Activated naive CD8-positive, alpha-beta T cell (primary cell): ENCODE measurements around the gene TMEM250.
A peak's percentile ranks its signal among the peaks of the same experiment; 100 is the strongest.

Experiments used
- H3K27ac Mint-ChIP-seq: one replicate; pipeline ENCODE4 v1.8.0; 2021; ENCODE audit warnings: mixed read lengths
- H3K27me3 Mint-ChIP-seq: one replicate; pipeline ENCODE4 v1.8.0; 2021; ENCODE audit warnings: mixed read lengths
- H3K36me3 Mint-ChIP-seq: one replicate; pipeline ENCODE4 v1.8.0; 2021; ENCODE audit warnings: mixed read lengths
- H3K4me1 Mint-ChIP-seq: one replicate; pipeline ENCODE4 v1.8.0; 2021; ENCODE audit warnings: low read depth, mixed read lengths
- H3K4me3 Mint-ChIP-seq: one replicate; pipeline ENCODE4 v1.8.0; 2021; ENCODE audit warnings: mild to moderate bottlenecking, mixed read lengths
- H3K9me3 Mint-ChIP-seq: one replicate; pipeline ENCODE4 v1.8.0; 2021; ENCODE audit warnings: low read depth, mixed read lengths

Gene TMEM250

DNA sequence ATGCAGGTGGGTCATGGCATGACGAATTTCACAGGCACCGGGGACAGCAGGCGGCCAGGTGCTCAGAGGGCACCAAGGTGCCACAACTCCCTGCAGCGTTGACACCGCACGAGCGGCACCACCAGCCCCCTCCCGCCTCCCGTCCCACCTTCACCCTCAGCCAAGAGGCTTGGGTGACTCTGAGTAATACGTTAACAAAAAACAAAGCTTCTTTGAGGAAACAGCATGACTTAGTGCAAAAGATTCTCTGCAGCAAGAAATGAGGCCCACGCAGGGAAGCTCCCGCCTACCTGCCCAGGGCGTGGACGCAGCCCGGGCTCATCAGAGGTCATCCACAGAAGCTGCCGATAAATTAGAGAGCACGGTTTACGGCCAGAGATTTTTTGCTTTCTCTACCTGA is 4.1 kb downstream of the TMEM250 start:
- H3K27ac Mint-ChIP-seq: peak overlapping the region; percentile 61
- no peak overlapping the region for H3K4me3 Mint-ChIP-seq
- H3K27me3 Mint-ChIP-seq: no peaks in the 10 kb centered on the region
- H3K9me3 Mint-ChIP-seq: no peaks in the 10 kb centered on the region
- H3K4me1 Mint-ChIP-seq: peaks cover 43% of the 10 kb centered on the region
- no peaks in the 10 kb centered on the region for H3K36me3 Mint-ChIP-seq

- Mint-ChIP-seq H3K4me1 (peaks cover 53% of the 10 kb centered on the region), H3K36me3 (no peaks in the 10 kb centered on the region), H3K4me3 (no peak overlapping the region), H3K9me3 (no peaks in the 10 kb centered on the region), H3K27ac (peak overlapping the region; percentile 96), H3K27me3 (no peaks in the 10 kb centered on the region)
Measured at GRCh38 chr9:136112541-136112940, 6.1 kb downstream of the TMEM250 start.

DNA sequence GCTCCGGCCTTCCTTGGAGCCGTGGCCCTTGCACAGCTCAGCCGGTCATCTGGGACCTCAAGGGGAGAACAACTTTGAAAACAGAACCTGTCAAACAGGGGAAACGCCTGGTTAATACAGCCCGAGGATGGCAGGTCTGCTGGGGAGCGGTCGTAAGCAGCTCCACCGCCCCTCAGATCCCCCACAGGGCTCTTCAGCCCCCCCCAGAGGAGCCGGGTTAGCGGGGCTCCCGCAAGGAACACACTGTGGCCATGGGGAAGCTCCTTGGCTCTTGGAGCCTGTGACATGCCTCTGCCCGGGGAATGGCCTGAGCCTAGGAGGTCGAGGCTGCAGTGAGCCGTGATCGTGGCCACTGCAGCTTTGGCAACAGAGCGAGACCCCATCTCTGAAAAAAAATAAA is 6.8 kb downstream of the TMEM250 start:
- peak overlapping the region; percentile 77 for H3K27ac Mint-ChIP-seq
- H3K4me3 Mint-ChIP-seq: no peak overlapping the region
- H3K9me3 Mint-ChIP-seq: no peaks in the 10 kb centered on the region
- peaks cover 59% of the 10 kb centered on the region for H3K4me1 Mint-ChIP-seq
- no peaks in the 10 kb centered on the region for H3K27me3 Mint-ChIP-seq
- H3K36me3 Mint-ChIP-seq: no peaks in the 10 kb centered on the region

GRCh38 chr9:136111190-136111589 is 7.5 kb downstream of the TMEM250 start:
- no peaks in the 10 kb centered on the region for H3K9me3 Mint-ChIP-seq
- no peaks in the 10 kb centered on the region for H3K36me3 Mint-ChIP-seq
- no peaks in the 10 kb centered on the region for H3K27me3 Mint-ChIP-seq
- H3K4me1 Mint-ChIP-seq: peaks cover 63% of the 10 kb centered on the region
- peak overlapping the region; percentile 10 for H3K4me3 Mint-ChIP-seq
- peak overlapping the region; percentile 66 for H3K27ac Mint-ChIP-seq

DNA sequence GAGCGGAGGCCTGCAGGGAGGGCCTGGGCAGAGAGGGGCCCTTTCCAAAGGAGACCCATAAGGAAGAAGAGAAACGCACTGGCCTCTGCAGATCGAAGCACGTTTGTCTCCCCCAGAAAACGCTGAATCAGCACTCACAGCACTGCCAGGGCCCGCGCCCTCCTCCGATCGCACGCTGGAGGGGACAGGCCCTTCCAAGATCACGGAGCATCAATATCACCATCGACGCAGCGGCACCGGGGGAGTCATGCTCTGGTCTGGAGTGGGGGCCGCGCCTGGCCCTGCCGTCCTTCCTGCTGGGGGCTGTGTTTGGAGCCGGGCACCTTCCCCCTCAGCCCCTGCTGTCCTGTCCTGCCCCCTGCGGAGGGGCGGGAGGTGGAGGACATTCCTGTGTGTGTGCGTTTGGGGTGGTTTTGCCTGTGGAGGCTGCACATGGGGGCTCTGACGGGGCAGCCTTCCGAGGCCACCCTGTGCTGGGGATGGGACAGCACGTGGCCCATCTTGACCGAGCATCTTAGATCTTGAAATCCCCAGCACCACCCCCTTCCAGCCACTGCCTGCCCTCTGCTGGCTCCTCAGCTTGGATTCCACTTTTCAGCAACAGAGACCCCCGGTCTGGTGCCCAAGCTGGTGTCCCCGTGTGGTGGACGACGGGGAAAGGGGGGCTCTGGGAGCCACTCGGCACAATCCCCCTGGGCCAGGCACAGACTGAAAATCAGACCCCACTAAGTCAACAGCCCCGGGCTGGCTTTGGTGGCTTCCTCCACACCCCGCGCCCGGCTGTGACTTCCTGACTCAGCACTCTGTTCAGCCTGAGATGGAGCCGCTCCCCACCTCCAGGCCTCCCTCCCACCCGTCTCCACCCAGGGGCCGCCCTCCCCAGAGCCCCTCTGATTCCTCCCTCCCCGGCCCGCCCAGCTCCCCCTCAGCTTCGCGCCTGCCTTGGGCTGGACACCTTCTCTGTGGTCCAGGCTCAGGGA is 8.3 kb downstream of the TMEM250 start:
- H3K9me3 Mint-ChIP-seq: no peaks in the 10 kb centered on the region
- H3K4me3 Mint-ChIP-seq: peak overlapping the region; percentile 80
- H3K4me1 Mint-ChIP-seq: peaks cover 69% of the 10 kb centered on the region
- H3K27ac Mint-ChIP-seq: peak overlapping the region; percentile 87
- no peaks in the 10 kb centered on the region for H3K27me3 Mint-ChIP-seq
- H3K36me3 Mint-ChIP-seq: no peaks in the 10 kb centered on the region

- Mint-ChIP-seq H3K27me3 (no peaks in the 10 kb centered on the region), H3K27ac (peak overlapping the region; percentile 87), H3K36me3 (no peaks in the 10 kb centered on the region), H3K4me1 (peaks cover 64% of the 10 kb centered on the region), H3K4me3 (peak overlapping the region; percentile 80), H3K9me3 (no peaks in the 10 kb centered on the region)
Measured at GRCh38 chr9:136109351-136110081, 9.2 kb downstream of the TMEM250 start.

- Mint-ChIP-seq H3K36me3 (no peaks in the 10 kb centered on the region), H3K9me3 (no peaks in the 10 kb centered on the region), H3K4me1 (peaks cover 58% of the 10 kb centered on the region), H3K27ac (peak overlapping the region; percentile 6), H3K4me3 (peak overlapping the region; percentile 65), H3K27me3 (no peaks in the 10 kb centered on the region)
Measured at GRCh38 chr9:136108648-136109266, 9.9 kb downstream of the TMEM250 start.

GRCh38 chr9:136107953-136108647 is 10.6 kb downstream of the TMEM250 start:
- Mint-ChIP-seq H3K9me3 (no peaks in the 10 kb centered on the region), H3K27me3 (no peaks in the 10 kb centered on the region), H3K4me1 (peaks cover 52% of the 10 kb centered on the region), H3K36me3 (no peaks in the 10 kb centered on the region), H3K27ac (peak overlapping the region; percentile 89), H3K4me3 (peak overlapping the region; percentile 68)

DNA sequence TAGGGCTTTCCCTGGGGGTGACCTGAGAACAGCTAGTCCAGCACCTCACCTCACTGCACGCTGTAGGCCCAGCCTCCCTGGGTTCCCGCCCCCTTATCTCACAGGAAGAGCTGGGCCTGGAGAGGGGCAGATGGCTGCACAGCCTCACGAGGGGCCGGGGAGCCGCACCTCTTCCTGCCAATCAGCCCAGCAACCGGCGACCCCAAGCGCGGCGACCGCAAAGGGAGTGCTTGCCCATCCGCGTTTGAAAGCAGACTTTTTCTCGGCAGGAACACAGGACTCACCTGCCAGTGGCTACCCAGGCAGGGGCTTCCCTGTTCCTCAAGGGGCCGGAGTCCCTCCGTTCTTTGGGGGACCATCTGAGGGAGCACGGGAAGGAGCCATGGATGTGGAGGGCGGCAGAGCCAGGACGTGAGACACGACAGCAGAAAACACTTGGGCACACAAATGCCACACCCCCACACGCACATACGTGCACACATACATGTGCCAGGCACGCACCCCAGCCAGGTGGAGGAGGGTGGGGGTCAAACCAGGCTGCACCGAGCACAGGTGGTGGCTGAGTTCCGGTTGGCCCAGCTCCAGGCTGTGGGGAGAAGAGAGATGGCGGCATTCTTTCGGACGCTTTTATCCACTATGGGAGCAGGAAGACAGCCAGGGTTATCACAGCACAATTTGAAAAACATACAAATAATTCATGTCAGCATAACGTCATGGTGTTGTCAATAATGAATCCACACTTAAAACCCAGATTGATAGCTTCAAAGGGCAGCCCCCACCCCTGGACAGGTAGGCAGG is 11.3 kb downstream of the TMEM250 start:
- Mint-ChIP-seq H3K27ac (peak overlapping the region; percentile 89), H3K36me3 (no peaks in the 10 kb centered on the region), H3K9me3 (no peaks in the 10 kb centered on the region), H3K4me3 (peak overlapping the region; percentile 68), H3K27me3 (no peaks in the 10 kb centered on the region), H3K4me1 (peaks cover 46% of the 10 kb centered on the region)

- no peaks in the 10 kb centered on the region for H3K9me3 Mint-ChIP-seq
- H3K27ac Mint-ChIP-seq: peak overlapping the region; percentile 34
- H3K4me1 Mint-ChIP-seq: peaks cover 32% of the 10 kb centered on the region
- no peak overlapping the region for H3K4me3 Mint-ChIP-seq
- no peaks in the 10 kb centered on the region for H3K36me3 Mint-ChIP-seq
- H3K27me3 Mint-ChIP-seq: no peaks in the 10 kb centered on the region
Measured at GRCh38 chr9:136105398-136106135, 13.1 kb downstream of the TMEM250 start.

DNA sequence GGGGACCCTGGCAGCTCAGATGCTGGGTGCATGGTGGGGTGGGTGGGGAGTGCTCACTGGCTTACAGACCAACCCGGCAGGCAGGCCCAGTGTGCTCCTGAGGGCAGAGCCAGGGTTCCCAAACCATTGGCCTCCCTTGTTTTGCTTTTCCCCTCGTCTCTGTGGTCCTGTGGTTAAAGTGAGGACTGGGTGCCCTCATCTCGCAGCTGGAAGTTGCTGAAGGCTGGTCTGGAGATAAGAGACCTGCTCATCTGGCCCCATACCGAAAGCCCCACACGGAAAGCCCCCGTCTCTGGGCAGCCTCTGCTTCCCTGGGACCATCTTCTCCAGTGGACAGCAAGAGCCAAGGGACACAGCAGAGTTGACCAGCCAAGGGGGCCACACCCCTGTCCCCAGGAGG is 13.8 kb downstream of the TMEM250 start:
- no peaks in the 10 kb centered on the region for H3K27me3 Mint-ChIP-seq
- no peak overlapping the region for H3K27ac Mint-ChIP-seq
- H3K4me1 Mint-ChIP-seq: peaks cover 27% of the 10 kb centered on the region
- H3K9me3 Mint-ChIP-seq: no peaks in the 10 kb centered on the region
- H3K36me3 Mint-ChIP-seq: no peaks in the 10 kb centered on the region
- H3K4me3 Mint-ChIP-seq: no peak overlapping the region

GRCh38 chr9:136104488-136104800 is 14.2 kb downstream of the TMEM250 start:
- no peak overlapping the region for H3K4me3 Mint-ChIP-seq
- no peaks in the 10 kb centered on the region for H3K36me3 Mint-ChIP-seq
- H3K27me3 Mint-ChIP-seq: no peaks in the 10 kb centered on the region
- H3K27ac Mint-ChIP-seq: no peak overlapping the region
- H3K9me3 Mint-ChIP-seq: no peaks in the 10 kb centered on the region
- H3K4me1 Mint-ChIP-seq: peaks cover 27% of the 10 kb centered on the region

DNA sequence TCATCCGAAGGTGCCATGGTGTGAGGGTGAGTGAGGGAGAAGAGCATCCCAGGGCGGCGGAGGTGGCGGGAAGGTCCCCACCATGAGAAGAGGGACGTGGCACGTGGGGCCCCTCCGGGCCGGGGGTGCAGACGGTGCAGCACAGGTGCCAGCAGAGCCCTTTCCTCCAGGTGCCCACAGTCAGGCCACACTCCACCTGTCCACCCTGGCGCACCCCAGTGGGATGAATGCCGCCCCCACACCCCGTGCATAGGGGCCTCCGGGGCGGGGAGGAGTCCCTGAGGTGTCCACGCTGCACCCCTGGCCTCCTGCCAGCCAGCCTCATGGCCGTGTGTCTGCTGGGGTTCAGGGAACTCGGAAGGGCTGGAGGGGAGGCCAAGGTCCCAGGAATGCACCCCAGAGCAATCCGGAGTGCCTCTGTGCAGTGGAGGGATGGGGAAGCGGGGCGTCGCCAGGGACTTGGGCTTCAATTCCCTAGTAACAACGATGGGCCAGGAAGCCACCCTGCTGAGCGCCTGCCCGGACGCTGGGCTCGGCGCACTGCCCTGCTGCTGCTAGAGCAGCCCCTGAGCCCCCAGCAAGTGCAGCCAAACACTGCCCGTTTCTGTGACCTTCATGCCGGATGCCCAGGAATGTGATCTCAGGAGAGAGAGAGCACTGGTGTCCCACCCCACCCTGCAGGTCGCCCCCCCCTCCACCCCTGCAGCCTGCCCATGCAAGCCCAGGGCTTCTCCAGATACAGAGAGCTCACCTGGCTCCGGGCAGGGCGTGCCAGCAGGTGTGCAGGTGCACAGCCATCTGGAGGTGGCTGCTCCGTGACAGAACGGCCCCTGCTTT is 14.8 kb downstream of the TMEM250 start:
- H3K27ac Mint-ChIP-seq: no peak overlapping the region
- H3K27me3 Mint-ChIP-seq: no peaks in the 10 kb centered on the region
- H3K9me3 Mint-ChIP-seq: no peaks in the 10 kb centered on the region
- peaks cover 31% of the 10 kb centered on the region for H3K4me1 Mint-ChIP-seq
- H3K36me3 Mint-ChIP-seq: no peaks in the 10 kb centered on the region
- no peak overlapping the region for H3K4me3 Mint-ChIP-seq
